IPS-20b (cell line): ENCODE data around the gene PDC.

Source experiments
- H3K27ac ChIP-seq: one replicate; pipeline ENCODE4 v1.5.1; 2013; ENCODE audit warnings: low read length
- H3K27me3 ChIP-seq: 2 replicates; pipeline ENCODE4 v1.6.1; 2013; ENCODE audit warnings: mild to moderate bottlenecking, low read length, inconsistent platforms; ENCODE audit not compliant: insufficient read depth
- H3K36me3 ChIP-seq: 2 replicates; pipeline ENCODE4 v1.6.1; 2013; ENCODE audit warnings: low read depth, mild to moderate bottlenecking, inconsistent platforms, low read length, moderate library complexity; ENCODE audit not compliant: insufficient read depth
- H3K4me1 ChIP-seq: 2 replicates; pipeline ENCODE4 v1.6.1; 2013; ENCODE audit warnings: mild to moderate bottlenecking, control low read depth, inconsistent platforms, low read length, moderate library complexity; ENCODE audit not compliant: insufficient read depth
- H3K4me3 ChIP-seq: 2 replicates; pipeline ENCODE4 v1.5.1; 2013; ENCODE audit warnings: mild to moderate bottlenecking, low read length, inconsistent platforms
- H3K9ac ChIP-seq: 2 replicates; pipeline ENCODE4 v1.6.1; 2013; ENCODE audit warnings: low read depth, mild to moderate bottlenecking, inconsistent platforms, low read length, moderate library complexity
- H3K9me3 ChIP-seq: 2 replicates; pipeline ENCODE4 v1.6.1; 2013; ENCODE audit warnings: mild to moderate bottlenecking, low read depth, low read length, inconsistent platforms; ENCODE audit not compliant: insufficient read depth

The PDC gene

GRCh38 chr1:186461014-186461413, at the start of gene PDC:
TSS of gene PDC (minus strand) at chr1:186461114. CDS start at chr1:186449459, 11,655 bp downstream.
- H3K4me1 ChIP-seq = no peaks in the 10 kb centered on the region
- H3K27me3 ChIP-seq = no peaks in the 10 kb centered on the region
- no peaks in the 10 kb centered on the region for H3K36me3 ChIP-seq
- no peak within 1 kb of the TSS for H3K4me3 ChIP-seq
- H3K27ac ChIP-seq = no peak within 1 kb of the TSS
- H3K9ac ChIP-seq = no peak within 1 kb of the TSS
- H3K9me3 ChIP-seq = no peaks in the 10 kb centered on the region

GRCh38 chr1:186503190-186503589, 42.3 kb upstream of the PDC start:
- no peak overlapping the region for H3K9ac ChIP-seq
- H3K27me3 ChIP-seq = no peaks in the 10 kb centered on the region
- no peak overlapping the region for H3K27ac ChIP-seq
- H3K4me3 ChIP-seq = no peak overlapping the region
- H3K9me3 ChIP-seq = no peaks in the 10 kb centered on the region
- H3K36me3 ChIP-seq = no peaks in the 10 kb centered on the region
- H3K4me1 ChIP-seq = peaks cover 10% of the 10 kb centered on the region

DNA sequence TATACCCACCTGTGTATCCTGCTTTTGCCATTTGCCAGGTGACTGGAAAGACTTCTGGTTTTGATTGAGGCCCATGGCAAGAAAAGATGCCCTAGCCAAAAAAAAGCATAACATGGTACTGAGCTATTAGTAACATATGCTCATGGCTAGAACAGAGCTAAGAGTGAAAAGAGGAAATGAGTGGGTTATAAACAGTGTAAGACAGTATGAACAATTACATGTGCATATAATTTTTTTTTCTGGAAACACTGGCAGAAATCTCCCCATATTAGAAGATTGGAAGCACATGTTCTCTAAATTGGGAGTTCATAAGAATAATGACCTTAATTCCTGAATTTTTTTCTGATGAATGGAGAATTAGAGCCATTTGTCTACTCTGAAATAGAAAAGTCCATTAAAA, 41.2 kb upstream of the PDC start:
- Histone ChIP-seq H3K9me3 (no peaks in the 10 kb centered on the region), H3K4me3 (no peak overlapping the region), H3K36me3 (no peaks in the 10 kb centered on the region), H3K27ac (no peak overlapping the region), H3K9ac (no peak overlapping the region), H3K4me1 (peaks cover 10% of the 10 kb centered on the region), H3K27me3 (no peaks in the 10 kb centered on the region)

DNA sequence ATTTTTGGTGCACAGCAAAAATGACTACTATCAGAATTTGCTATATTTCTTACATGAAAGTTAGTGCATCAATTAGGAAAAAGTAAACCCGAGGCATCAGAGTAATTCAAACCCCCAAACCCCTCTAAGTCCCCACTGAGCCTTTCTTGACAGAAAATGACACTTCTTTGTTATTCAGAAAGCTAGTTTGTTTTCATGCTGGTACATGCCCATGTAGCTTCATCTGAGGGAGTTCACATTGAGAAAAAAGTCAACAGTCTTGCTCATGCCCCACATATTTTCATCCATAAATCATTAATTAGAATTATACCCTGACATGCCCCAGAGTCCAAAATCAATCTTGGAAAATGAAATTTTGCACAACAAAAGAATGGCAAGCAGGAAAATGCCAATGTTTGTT, 39.9 kb upstream of the PDC start:
- no peaks in the 10 kb centered on the region for H3K9me3 ChIP-seq
- no peaks in the 10 kb centered on the region for H3K36me3 ChIP-seq
- peaks cover 10% of the 10 kb centered on the region for H3K4me1 ChIP-seq
- no peaks in the 10 kb centered on the region for H3K27me3 ChIP-seq
- no peak overlapping the region for H3K9ac ChIP-seq
- H3K27ac ChIP-seq = no peak overlapping the region
- no peak overlapping the region for H3K4me3 ChIP-seq

DNA sequence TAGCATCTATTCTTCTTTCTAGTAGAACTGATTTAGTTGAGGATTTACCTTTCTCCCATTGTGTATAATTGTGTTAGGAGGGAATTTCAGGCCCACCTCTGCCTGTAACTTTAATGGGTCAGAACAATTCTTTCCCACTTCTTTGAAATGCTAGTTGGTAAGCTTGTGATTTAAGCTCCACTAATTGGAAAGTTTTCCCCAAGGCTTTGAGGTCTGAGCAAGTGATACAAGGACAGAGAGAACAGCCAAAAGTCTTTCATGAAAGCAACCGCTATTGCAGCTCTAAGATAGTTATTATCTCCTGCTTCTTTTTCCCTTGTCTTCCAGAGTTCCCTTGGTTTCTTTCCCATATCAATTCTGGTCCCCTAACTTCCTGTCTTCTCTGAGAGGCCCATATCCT, 38.7 kb upstream of the PDC start:
- Histone ChIP-seq H3K27ac (no peak overlapping the region), H3K9me3 (no peaks in the 10 kb centered on the region), H3K27me3 (no peaks in the 10 kb centered on the region), H3K4me3 (no peak overlapping the region), H3K9ac (no peak overlapping the region), H3K36me3 (no peaks in the 10 kb centered on the region), H3K4me1 (peaks cover 10% of the 10 kb centered on the region)

- no peaks in the 10 kb centered on the region for H3K9me3 ChIP-seq
- H3K27ac ChIP-seq = no peak overlapping the region
- peaks cover 10% of the 10 kb centered on the region for H3K4me1 ChIP-seq
- no peaks in the 10 kb centered on the region for H3K36me3 ChIP-seq
- H3K4me3 ChIP-seq = no peak overlapping the region
- no peak overlapping the region for H3K9ac ChIP-seq
- H3K27me3 ChIP-seq = no peaks in the 10 kb centered on the region
These were observed 37.9 kb upstream of the PDC start for GRCh38 chr1:186498695-186499389.

DNA sequence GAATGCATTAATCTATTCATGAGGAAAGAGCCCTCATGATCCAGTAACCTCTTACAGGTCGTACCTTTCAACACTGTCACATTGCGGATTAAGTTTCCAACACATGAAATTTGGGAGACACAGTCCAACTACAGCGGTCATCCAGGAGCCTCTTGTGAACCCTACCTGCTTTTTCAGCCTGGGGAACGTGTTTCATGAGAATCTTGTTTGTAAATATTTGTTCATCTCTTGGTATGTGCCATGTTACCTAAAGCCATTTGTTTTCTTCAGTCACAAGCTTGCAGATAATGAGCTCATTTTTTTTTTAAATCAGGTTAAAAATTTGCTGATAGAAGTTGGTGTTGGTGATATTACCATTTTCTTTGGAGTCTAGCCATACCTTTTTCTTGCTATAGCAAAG, 37.2 kb upstream of the PDC start:
- no peak overlapping the region for H3K9ac ChIP-seq

GRCh38 chr1:186497651-186498050, 36.7 kb upstream of the PDC start:
- no peak overlapping the region for H3K4me3 ChIP-seq
- no peaks in the 10 kb centered on the region for H3K36me3 ChIP-seq
- no peaks in the 10 kb centered on the region for H3K27me3 ChIP-seq
- H3K4me1 ChIP-seq = peaks cover 10% of the 10 kb centered on the region
- H3K9ac ChIP-seq = no peak overlapping the region
- H3K9me3 ChIP-seq = no peaks in the 10 kb centered on the region
- H3K27ac ChIP-seq = no peak overlapping the region

More for the DNA sequence above, 37.2 kb upstream of the PDC start:
- Histone ChIP-seq H3K27me3 (no peaks in the 10 kb centered on the region), H3K36me3 (no peaks in the 10 kb centered on the region), H3K9me3 (no peaks in the 10 kb centered on the region), H3K4me1 (peaks cover 10% of the 10 kb centered on the region), H3K4me3 (no peak overlapping the region), H3K27ac (no peak overlapping the region)

DNA sequence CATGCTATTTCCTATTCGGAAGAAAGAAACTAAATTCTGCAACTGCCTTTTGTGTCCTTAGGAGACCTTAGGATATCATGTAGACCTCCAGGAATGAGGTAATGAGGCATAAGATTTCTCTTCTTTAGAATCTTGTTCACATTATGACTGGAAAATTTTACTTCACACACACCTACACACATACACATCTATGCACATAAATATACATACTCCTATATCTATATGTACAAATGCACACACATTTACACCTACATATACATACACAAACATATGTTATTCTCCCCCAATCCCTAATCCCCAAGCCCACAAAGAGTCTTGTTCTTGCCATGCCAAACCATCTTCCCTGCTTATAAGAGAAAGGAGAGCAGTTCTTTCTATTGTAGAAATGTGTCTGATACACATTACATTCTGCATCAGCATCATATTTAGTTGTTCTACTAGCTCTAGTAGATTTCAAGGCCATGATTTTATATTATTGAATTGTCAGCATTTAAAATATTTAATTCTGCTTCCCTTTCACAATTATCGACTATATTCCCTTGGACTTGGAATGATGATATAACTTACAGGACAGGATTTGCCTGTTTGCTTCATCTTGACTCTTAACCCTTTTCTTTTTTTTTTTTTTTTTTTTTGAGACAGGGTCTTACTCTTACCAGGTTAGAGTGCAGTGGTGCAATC, 35.4 kb upstream of the PDC start:
- H3K9ac ChIP-seq = no peak overlapping the region
- no peaks in the 10 kb centered on the region for H3K36me3 ChIP-seq
- no peak overlapping the region for H3K27ac ChIP-seq
- no peaks in the 10 kb centered on the region for H3K27me3 ChIP-seq
- no peak overlapping the region for H3K4me3 ChIP-seq
- peaks cover 10% of the 10 kb centered on the region for H3K4me1 ChIP-seq
- H3K9me3 ChIP-seq = no peaks in the 10 kb centered on the region

DNA sequence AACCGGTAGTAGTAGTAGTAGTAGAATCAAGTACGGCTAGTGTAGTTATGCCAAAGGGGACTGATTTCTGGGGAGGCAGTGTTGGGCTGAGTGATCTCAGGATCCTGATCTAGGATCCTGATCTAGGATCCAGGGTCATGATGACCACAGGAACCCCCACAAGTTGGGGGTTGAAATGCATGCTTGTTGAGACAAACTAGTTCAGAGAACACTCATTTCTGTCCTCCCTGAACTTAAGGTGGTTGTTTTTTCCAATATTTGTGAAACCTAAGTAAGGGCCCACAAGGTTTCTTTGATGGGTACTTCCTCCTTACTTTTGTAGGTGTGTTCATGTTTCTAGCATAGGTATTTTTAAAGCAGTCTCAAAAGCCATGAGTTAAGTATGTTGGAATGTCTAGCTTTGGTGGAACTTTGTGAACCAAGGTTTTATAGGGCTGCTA, 33.9 kb upstream of the PDC start:
- no peaks in the 10 kb centered on the region for H3K27me3 ChIP-seq
- H3K36me3 ChIP-seq = no peaks in the 10 kb centered on the region
- H3K9ac ChIP-seq = no peak overlapping the region
- no peaks in the 10 kb centered on the region for H3K9me3 ChIP-seq
- no peak overlapping the region for H3K27ac ChIP-seq
- no peaks in the 10 kb centered on the region for H3K4me1 ChIP-seq
- H3K4me3 ChIP-seq = no peak overlapping the region

DNA sequence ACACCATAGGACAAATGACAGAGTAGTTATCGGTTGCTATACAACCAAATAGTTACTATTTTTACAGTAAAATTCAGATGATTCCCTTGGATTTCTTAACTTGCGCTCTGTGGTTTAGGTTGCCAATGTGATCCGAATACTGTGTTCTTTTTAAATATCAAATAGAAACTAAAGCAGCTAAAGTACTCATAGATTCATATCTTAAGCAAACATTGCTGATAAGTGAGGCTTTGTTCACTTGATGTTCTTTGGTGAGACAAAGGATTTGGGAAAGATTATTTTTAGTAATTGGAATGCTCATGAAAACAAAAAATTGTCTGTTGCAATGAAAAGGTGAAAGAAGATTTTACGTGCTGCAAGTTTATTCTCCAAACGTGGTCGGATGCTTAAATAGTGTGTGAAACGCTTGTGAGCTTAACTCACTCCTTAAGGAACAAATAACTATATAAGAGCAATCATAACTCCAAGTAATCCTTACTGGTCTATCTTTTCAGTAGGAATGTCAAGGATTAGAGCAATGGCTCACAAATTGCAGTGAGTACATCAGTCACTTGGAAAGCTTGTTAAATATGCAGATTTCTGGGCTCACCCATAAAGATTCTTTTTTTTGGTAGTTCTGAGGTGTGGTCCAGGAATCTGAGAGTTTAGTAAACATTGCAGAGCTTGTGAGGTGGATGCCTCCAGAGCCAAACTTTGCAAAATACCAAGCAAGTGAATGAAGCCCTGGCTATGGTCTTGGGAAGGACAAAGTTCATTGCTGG, 31.8 kb upstream of the PDC start:
- Histone ChIP-seq H3K9me3 (no peaks in the 10 kb centered on the region), H3K4me1 (no peaks in the 10 kb centered on the region), H3K27ac (no peak overlapping the region), H3K36me3 (no peaks in the 10 kb centered on the region), H3K27me3 (no peaks in the 10 kb centered on the region), H3K4me3 (no peak overlapping the region), H3K9ac (no peak overlapping the region)

DNA sequence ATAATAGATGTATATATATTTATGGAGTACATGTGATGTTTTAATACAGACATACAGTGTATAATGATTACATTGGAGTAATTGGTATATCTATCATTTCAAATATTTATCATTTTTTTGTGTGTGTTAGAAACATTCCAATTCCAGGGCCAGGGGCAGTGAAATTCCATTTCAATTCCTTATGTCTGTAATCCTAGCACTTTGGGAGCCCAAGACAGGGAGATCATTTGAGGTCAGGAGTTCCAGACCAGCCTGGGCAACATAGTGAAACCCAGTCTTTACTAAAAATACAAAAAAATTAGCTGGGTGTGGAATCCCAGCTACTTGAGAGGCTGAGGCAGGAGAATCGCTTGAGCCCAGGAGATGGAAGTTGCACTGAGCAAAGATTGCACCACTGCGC, 30.4 kb upstream of the PDC start:
- Histone ChIP-seq H3K4me3 (no peak overlapping the region), H3K27me3 (no peaks in the 10 kb centered on the region), H3K9ac (no peak overlapping the region), H3K4me1 (no peaks in the 10 kb centered on the region), H3K36me3 (no peaks in the 10 kb centered on the region), H3K27ac (no peak overlapping the region), H3K9me3 (no peaks in the 10 kb centered on the region)
